ENCODE results near the gene MEIKIN.

MEIKIN gene

GRCh38 chr5:131773805-131774204, 171.7 kb downstream of the MEIKIN start:
- TF ChIP-seq SIN3A (IDR thresholded peaks at IDR 0.05; ENCODE audit: borderline replicate concordance, insufficient read depth, low read length) = no peak
- TF ChIP-seq FOXP2 (optimal IDR thresholded peaks at IDR 0.05; ENCODE audit: borderline replicate concordance, extremely low read depth, extremely low read length, insufficient read depth) = no peak
- TF ChIP-seq POLR2AphosphoS5 (IDR thresholded peaks at IDR 0.05; ENCODE audit: low read depth, low read length) = no peak
- TF ChIP-seq REST (IDR thresholded peaks at IDR 0.05; ENCODE audit: insufficient read depth in 1 of 2, low read depth in 2 of 2, low read length in 2 of 2) = no peak
- TF ChIP-seq TAF1 (IDR thresholded peaks at IDR 0.05; ENCODE audit: borderline replicate concordance, insufficient read depth, low read length) = no peak

DNA sequence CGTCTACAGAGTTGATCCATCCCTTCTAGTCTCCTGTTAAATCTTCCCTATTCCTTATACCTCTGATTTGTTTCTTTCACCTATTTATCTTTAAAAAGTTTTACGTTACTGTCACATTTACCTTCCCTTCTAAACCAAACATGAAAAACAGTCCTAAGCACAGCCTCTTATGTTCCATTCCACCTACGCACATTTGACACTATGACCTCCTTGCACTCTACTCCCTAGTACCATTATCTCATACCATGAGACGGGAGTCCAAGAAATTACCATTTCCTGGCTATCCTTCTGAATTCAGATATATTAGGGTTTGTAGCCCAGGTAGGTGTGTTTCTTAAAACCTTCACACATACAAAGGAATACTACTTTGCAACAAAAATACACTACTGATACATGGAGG, 173.8 kb downstream of the MEIKIN start:
- TF ChIP-seq POLR2AphosphoS5 (IDR thresholded peaks at IDR 0.05; ENCODE audit: low read depth, low read length) (no peak), FOXP2 (optimal IDR thresholded peaks at IDR 0.05; ENCODE audit: borderline replicate concordance, extremely low read depth, extremely low read length, insufficient read depth) (no peak), SIN3A (IDR thresholded peaks at IDR 0.05; ENCODE audit: borderline replicate concordance, insufficient read depth, low read length) (no peak), TAF1 (IDR thresholded peaks at IDR 0.05; ENCODE audit: borderline replicate concordance, insufficient read depth, low read length) (no peak), REST (IDR thresholded peaks at IDR 0.05; ENCODE audit: insufficient read depth in 1 of 2, low read depth in 2 of 2, low read length in 2 of 2) (no peak)

- TF ChIP-seq REST (IDR thresholded peaks at IDR 0.05; ENCODE audit: insufficient read depth in 1 of 2, low read depth in 2 of 2, low read length in 2 of 2) (no peak), POLR2AphosphoS5 (IDR thresholded peaks at IDR 0.05; ENCODE audit: low read depth, low read length) (no peak), TAF1 (IDR thresholded peaks at IDR 0.05; ENCODE audit: borderline replicate concordance, insufficient read depth, low read length) (no peak), FOXP2 (optimal IDR thresholded peaks at IDR 0.05; ENCODE audit: borderline replicate concordance, extremely low read depth, extremely low read length, insufficient read depth) (no peak), SIN3A (IDR thresholded peaks at IDR 0.05; ENCODE audit: borderline replicate concordance, insufficient read depth, low read length) (no peak)
Measured at GRCh38 chr5:131769961-131770360, 175.5 kb downstream of the MEIKIN start.

- TF ChIP-seq FOXP2 (optimal IDR thresholded peaks at IDR 0.05; ENCODE audit: borderline replicate concordance, extremely low read depth, extremely low read length, insufficient read depth) (no peak), POLR2AphosphoS5 (IDR thresholded peaks at IDR 0.05; ENCODE audit: low read depth, low read length) (no peak), SIN3A (IDR thresholded peaks at IDR 0.05; ENCODE audit: borderline replicate concordance, insufficient read depth, low read length) (no peak), REST (IDR thresholded peaks at IDR 0.05; ENCODE audit: insufficient read depth in 1 of 2, low read depth in 2 of 2, low read length in 2 of 2) (no peak), TAF1 (IDR thresholded peaks at IDR 0.05; ENCODE audit: borderline replicate concordance, insufficient read depth, low read length) (no peak)
Measured at GRCh38 chr5:131769336-131769735, 176.1 kb downstream of the MEIKIN start.

- no peak for TF ChIP-seq FOXP2 (optimal IDR thresholded peaks at IDR 0.05; ENCODE audit: borderline replicate concordance, extremely low read depth, extremely low read length, insufficient read depth)
- no peak for TF ChIP-seq REST (IDR thresholded peaks at IDR 0.05; ENCODE audit: insufficient read depth in 1 of 2, low read depth in 2 of 2, low read length in 2 of 2)
- TF ChIP-seq SIN3A (IDR thresholded peaks at IDR 0.05; ENCODE audit: borderline replicate concordance, insufficient read depth, low read length) = no peak
Measured at GRCh38 chr5:131767891-131768290, 177.6 kb downstream of the MEIKIN start.
